GM10847 (cell line): Measurements from ENCODE around the gene DENND5A.

ENCODE experiments used
- POLR2A ChIP-seq: IDR thresholded peaks from 2 replicates; pipeline ENCODE4 v1.6.1; 2011; ENCODE audit not compliant: insufficient read length; ENCODE audit errors: extremely low read depth

DENND5A gene

DNA sequence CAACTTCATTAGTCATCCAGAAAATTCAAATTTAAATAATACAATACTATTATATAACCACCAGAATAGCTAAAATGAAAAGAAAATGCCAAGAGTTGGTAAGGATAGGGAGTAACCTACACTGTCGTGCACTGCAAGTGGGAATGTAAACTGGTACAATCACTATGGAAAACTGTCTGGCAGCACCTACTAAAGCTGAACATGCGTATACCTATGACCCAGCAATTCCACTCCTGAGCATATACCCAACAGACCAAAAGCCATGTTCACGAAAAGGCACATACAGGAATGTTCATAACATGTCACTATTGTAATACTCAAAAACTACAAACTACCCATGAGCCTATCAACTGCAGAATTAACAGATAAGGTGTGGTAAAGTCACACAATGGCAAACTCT, 32.7 kb downstream of the DENND5A start:
- no peak for TF ChIP-seq POLR2A

DNA sequence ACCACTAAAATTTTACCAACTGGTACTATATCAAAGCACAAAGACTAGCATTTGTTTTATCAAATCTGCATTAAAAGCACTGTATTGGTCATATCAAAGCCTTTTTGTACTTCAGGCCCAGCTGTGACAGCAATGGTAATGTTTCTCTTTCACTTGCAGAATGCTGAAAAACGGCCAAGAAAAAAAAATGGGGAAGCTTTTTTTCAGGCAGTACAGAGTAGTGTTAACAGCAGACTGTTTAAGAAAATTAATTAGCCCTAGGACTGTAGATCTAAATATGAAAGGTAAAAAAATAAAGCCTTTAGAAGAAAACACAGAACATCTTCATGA, 33.3 kb downstream of the DENND5A start:
- no peak for TF ChIP-seq POLR2A

DNA sequence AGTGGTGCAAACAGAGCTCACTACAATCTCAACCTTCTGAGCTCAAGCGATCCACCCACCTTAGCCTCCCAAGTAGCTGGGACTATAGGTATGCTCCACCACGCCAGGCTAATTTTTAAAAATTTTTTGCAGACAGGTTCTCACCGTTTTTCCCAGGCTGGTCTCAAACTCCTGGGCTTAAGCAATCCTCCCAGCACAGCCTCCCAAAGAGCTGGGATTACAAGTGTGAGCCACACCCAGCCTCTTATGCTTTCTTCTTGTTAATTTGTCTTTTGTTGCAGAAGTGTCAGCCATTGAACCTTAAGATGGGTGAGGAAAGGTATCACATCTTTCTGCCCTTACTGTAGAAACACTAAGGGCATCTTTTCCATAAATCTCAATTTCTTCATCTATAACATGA, 34.9 kb downstream of the DENND5A start:
- no peak for TF ChIP-seq POLR2A

DNA sequence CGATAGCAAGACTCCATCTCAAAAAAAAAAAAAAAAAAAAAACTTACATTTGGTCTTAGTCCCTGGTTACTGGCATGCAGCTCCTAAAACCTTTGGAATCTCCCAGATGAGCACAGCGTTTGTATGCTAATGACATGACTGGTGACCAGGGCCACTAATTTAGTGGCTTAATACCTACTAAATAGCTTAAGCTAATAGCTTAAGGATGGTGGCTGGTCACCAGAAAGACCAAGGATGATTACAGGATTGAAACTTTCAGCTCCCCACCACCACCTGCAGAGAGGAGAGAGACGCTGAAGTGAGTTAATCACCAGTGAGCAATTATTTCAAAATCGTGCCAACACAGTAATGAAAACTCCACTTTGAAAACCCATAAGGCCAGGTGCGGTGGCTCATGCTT, 37.1 kb downstream of the DENND5A start:
- TF ChIP-seq POLR2A: no peak

DNA sequence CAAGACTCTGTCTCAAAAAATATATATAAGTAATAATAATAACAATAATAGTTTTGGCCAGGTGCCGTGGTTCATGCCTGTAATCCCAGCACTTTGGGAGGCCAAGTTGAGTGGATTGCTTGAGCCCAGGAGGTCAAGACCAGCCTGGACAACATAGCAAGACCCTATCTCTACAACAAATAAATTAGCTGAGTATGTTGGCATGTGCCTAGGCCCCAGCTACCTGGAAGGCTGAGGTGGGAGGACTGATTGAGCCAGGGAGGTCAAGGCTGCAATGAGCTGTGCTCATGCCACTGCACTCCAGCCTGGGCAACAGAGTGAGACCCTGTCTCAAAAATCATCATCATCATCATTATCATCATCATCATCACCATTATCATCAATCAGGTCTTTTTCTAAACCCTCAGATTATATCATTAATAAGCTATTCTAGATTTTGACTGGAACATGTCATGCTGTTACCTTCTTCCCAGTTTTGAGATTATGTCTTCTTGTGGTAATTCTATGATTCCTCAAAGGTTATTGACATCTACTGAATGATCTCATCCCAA, 39.3 kb downstream of the DENND5A start:
- TF ChIP-seq POLR2A: no peak

DNA sequence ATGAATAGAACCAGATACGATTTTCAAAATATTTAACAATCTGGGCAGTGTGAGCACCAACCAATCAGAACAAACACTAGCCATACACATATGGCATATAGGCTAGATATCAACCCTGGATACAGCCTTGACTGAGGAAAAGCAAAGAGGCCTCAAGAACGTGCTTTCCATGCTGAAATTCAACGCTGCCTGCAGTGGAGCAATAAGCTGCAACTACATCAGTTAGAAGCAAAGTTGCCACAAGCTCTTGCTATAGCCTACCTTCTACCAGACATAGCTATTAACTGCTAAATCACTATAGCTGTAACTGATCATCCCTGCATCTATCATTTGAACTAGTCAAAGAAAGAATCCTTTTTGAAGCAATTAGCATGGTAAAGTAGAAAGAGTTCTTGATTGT, 42.5 kb downstream of the DENND5A start:
- no peak for TF ChIP-seq POLR2A

DNA sequence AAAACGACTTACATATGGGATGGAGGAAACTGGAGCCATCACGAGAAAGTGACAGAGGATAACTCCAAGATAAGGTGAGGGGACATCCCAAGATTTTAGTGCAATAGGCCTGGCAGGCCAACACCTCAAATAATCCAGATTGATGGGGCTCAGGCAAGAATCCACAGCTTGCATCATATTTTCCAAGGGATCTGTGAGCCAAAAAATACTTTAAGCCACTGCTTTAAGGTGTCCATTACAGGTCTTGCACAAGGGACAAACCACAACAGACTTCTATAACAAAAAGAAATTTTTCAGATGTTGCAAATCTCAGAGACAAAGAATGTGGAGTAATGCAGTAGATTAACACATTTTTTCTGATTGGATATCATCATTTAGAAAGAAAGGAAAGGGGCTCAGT, 45.6 kb downstream of the DENND5A start:
- TF ChIP-seq POLR2A: no peak

DNA sequence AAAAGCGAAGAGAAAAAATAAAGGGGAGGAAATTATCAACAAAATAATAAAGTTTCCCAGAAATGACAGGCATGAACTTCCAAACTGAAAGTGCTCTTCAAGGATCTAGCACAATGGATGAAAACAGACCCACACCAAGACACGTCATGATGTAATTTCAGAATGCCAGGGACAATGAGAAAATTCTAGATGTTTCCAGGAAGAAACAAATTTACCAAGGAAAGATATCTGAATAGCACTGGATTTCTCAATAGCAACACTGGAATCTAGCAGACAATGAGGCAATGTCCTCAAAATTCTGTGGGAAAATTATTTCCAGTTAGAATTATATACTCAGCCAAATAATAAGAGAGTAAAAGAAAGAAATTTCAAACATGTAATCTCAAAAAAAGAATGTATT, 46.0 kb downstream of the DENND5A start:
- TF ChIP-seq POLR2A: no peak

DNA sequence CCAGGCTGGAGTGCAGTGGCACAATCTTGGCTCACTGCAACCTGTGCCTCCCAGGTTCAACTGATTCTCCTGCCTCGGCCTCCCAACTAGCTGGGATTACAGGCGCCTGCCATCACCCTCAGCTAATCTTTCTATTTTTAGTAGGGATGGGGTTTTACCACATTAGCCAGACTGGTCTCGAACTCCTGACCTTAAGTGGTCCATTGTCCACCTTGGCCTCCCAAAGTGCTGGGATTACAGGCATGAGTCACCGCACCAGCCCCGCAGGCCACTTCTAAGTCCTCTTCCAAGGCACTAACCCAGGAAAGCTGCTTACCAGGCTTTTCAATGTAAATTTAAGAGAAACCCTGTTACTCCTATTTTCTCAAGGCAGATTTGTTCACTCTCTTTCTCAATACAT, 50.4 kb downstream of the DENND5A start:
- no peak for TF ChIP-seq POLR2A

DNA sequence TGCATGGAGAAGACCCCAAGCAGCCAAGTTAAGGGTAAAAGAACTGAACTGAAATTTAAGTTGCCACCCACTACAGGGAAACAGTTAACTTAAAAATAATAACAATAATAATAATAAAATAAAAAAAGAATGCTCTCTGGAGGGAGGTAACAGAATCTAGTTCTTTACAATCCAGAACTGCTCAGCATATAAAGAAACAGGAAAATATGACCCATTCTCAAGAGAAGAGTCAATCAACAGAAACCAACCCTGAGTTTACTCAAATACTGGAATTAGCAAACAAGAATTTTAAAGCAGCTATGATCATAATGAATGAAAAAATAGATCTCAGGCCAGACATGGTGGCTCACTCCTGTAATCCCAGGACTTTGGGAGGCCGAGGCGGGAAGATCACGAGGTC, 53.8 kb downstream of the DENND5A start:
- TF ChIP-seq POLR2A: no peak

DNA sequence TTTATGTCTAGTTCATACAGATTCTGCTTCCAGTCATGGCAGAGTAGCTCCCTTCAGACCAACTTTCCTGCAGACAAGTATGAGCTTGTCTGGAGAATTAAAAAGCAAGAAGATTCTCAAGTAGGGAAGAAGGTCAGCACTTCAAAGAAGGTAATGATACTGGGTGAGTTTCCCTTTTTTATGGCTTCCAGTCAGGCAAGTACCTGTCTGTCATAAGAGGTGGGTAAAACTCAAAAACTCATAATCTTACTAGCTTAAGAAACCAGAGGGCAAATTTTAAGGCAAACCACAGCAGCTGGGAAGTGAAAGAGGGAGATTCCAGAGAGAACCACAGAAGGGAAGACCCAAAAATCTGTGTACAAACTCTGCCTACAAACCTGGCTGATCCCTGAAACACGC, 54.2 kb downstream of the DENND5A start:
- no peak for TF ChIP-seq POLR2A

DNA sequence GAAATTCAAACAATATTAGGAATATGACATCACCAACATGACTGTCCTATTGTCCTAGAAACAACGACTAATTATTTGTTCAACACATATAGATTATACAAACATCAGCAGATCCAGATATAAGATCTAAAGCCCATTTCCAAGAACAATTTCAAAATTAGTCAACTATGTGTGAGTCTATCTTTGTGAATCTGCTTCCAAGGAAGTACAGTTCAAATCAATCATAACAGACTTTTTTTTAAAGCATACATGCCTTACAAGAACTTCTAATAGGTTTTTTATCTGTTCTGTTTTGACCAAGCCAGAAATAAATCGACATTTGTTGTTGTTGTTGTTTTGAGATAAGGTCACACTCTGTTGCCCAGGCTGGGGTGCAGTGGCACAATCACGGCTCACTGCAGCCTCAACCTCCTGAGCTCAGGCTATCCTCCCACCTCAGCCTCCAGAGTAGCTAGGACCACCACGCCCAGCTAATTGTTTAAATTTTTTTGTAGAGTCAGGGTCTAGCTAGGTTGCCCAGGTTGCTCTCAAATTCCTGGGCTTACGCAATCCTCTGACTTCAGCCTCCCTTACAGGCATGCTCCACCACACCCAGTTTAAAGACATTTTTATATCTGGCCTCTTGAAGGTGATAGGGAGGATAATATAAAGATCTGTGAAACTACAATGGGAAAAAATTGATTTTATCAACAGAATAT, 54.8 kb downstream of the DENND5A start:
- TF ChIP-seq POLR2A: no peak

DNA sequence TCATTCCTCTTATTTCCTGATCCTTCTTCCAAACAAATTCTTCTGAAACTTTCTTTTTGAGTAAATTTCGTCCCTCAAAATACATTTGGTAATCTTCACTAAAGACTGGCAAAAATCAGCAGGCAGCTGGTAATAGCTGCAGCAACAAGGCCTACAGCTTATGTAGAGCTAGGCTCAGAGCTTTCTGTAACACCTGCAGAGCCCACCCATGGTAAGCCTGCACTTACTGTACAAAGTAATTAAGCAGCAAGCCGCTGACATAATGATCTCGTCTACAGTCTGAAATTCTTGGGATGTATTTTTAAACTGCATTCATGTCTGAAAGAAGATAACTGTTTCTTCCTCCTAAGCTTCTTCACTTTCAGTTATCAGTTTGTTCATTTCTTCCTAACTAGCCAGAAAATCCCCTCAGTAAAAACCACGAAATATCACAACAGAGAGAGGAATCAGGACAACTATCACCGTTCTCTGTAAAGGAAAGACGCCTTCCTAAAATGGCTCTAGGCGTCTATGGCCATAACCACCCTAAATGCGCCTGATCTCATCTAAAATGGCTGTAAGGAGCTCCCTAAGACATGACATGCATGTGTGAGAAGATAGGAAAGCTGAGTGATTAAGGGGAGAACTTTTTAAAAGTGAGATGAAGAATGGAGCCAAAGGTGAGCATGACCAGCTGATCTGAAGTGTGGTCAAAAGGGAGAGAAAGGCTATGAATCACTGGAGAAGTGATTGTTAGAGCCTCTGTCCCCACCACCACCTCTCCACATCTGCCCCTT, 56.2 kb downstream of the DENND5A start:
- TF ChIP-seq POLR2A: no peak

DNA sequence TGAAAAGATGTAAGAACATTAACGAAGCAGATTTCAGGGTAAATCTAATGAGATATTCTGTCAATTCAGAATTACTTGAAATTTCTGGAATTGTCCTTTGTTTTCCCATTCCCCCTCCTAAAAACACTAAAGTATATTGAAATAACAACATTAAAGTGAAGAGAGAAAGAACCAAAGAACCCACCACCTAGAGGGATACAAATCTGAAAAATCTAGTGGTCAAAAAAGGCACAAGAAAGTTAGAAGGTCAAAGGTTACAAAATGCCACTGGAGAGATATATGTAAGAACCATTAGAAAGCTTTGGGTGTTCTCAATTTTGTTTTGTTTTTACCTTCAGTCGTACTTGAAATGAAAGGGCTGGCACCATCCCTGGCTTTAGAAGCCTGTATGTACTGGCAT, 57.9 kb downstream of the DENND5A start:
- TF ChIP-seq POLR2A: no peak

DNA sequence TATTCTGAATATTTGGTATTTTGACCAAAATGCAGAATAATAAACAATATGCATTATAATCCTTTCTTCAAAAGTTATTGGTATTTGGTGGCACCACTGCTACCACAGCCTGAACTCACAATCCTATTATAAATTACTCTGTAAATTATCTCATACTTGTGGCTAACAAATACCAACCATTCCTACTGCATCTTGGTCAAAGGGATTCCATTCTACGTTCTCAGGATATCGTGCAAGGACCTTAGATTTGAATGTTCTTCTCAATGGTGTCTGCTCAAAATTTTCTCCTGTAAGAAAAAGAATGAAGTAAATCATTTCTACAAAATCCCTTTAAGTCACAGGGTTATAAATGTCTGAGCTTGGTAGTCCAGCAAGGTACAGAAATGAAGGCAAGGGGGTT, 58.7 kb downstream of the DENND5A start:
- no peak for TF ChIP-seq POLR2A

DNA sequence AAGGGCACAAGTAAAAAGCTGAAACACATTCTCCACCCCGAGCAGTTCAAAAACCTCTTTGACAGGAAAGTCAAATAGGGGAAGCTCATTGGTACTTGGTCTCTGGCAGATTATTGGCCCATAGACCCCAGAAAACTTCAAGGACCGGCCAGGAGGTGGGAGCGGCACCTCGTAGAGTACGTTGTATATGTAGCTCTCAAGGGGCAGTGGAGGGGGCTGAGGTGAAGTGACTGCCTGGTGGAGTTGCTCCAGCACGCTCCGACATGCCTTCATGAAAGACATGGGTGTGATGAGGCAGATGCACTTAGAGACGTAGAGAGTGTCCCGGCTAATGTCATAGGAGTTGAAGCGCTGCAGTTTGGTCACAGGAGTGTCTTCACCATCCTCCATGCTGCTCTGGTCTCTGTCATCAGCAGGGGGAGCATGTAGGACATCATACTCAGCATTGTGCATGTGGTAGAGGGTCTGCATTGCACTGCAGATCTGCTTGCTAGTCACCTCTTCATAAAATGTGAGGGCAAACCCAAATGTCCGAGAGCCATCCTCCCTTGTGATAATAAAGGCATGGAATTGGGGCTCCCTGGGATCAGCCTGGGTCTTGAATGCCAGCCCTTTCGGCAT, 61.3 kb downstream of the DENND5A start:
- no peak for TF ChIP-seq POLR2A
